ENCODE measurements around the gene SUZ12.

DNA sequence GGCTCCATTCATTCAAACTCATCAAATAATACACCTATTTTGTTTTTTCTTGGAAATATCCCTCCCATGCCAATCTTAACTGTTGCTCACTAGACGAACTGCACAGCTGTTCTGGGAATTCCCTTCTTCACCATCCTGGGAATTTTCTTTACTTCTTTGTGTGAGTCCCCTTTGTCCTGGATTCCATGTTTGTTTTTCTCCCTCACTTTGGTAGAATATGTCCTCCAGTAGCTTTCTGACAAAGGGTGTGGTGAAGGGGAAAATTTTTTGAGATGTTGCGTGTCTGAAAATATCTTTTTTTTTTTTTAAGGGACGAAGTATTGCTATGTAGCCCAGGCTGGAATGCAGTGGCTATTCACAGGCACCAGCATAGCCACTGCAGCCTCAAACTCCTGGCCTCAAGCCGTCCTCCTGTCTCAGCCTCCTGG is 18.1 kb upstream of the SUZ12 start:
- TF ChIP-seq JUNB (CRISPR knock-in tag; conservative IDR thresholded peaks at IDR 0.05) (no peak), EZH2 (IDR thresholded peaks at IDR 0.05; ENCODE audit: borderline replicate concordance, low read depth, low read length) (no peak), POLR2G (IDR thresholded peaks at IDR 0.05; ENCODE audit: low read depth, low read length) (no peak), NFE2 (IDR thresholded peaks at IDR 0.05; ENCODE audit: low read depth) (no peak), ZNF274 (IDR thresholded peaks at IDR 0.05; ENCODE audit: borderline replicate concordance, low read depth, low read length) (no peak), ZNF398 (CRISPR knock-in tag; IDR thresholded peaks at IDR 0.05) (no peak), CBFB (CRISPR knock-in tag; IDR thresholded peaks at IDR 0.05) (no peak), CHD4 (IDR thresholded peaks at IDR 0.05; ENCODE audit: insufficient read depth, insufficient replicate concordance, low read depth, low read length, poor library complexity, severe bottlenecking) (no peak), RAD51 (IDR thresholded peaks at IDR 0.05; ENCODE audit: borderline replicate concordance, low read depth) (no peak)

Data from K562 (cell line).